GM19397 (cell line): ENCODE data around the gene CELF1.
"Not testable (repeated sequence)": the region's sequence is repeated elsewhere in the genome, so short reads cannot be mapped to it uniquely, and the experiment has no call there.

Experiments used
- ATAC-seq: cut with Tn5 transposase; IDR thresholded peaks from one replicate; pipeline ENCODE4 v1.9.1; 2021; ENCODE audit warnings: mild to moderate bottlenecking, moderate library complexity; ENCODE audit not compliant: unreplicated experiment

The CELF1 gene

DNA sequence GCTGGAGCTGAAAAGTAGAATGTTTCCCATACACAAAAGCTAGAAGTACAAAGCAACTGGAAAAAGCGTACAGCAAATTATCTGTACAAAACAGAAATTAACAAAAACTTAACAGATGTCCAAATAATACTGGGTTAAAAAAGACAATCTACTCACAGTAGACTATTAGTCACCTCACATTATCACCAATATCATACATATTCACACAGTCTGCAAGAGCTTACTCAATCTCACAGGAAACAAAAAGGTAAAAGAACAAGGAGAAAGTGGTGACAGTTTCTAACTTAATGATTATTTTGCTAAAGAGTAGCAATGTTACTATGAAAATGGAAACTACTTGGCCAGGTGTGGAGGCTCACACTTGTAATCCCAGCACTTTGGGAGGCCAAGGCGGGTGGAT lies 11.9 kb downstream of the CELF1 start:
- no peak for ATAC-seq

- no peak for ATAC-seq
Measured at GRCh38 chr11:47539681-47540039, 13.3 kb downstream of the CELF1 start.

DNA sequence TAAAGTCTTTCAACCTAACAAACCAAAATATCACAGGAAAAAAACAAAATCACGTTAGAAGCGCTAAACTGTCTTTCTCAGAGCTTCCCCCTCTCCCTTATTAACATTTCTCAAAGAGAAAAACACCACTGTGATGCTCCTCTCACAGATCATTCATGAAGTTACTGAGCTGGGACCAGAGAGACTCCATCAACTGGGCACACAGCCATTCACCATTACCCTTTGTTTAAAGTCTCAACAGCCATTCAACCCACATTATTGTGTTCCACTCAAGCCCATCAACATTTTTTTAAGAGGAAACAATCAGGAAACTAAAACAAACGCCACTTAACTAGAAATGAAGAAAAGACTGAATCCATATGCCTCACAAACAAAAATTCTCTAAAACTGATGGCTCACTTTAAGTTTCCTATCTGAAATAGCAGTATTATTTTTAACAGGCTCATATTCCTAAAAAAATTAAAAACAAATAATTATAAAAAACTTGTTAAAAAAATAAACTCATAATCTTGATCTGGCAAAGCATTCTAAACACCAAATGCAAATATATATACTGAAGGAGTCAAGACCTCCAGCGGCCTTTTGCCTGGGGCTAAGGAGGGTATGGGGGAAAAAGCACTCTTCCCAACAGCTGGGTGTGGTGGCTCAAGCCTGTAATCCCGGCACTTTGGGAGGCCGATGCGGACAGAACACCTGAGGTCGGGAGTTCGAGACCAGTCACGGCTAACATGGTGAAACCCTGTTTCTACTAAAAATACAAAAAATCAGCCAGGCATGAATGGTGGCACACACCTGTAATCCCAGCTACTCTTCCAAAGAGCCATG lies 14.0 kb downstream of the CELF1 start:
- ATAC-seq = no peak

DNA sequence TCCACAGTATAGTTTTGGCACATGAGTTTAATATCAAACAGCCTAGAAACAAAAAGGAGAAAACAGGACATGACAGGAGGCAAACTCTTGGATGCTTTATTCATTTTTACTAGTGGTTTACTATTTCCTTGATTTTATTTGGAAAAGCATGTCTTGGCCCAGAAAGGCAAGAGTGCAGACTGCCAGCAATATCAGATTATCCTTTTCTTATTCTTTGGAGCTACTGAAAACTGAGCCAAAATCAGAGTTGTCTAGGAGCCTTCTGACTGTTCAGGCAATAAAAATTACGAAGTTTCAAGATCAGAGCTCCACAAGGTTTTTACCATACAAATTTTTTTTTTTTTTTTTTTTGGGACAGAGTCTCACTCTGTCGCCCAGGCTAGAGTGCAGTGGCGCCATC lies 16.0 kb downstream of the CELF1 start:
- ATAC-seq = no peak

DNA sequence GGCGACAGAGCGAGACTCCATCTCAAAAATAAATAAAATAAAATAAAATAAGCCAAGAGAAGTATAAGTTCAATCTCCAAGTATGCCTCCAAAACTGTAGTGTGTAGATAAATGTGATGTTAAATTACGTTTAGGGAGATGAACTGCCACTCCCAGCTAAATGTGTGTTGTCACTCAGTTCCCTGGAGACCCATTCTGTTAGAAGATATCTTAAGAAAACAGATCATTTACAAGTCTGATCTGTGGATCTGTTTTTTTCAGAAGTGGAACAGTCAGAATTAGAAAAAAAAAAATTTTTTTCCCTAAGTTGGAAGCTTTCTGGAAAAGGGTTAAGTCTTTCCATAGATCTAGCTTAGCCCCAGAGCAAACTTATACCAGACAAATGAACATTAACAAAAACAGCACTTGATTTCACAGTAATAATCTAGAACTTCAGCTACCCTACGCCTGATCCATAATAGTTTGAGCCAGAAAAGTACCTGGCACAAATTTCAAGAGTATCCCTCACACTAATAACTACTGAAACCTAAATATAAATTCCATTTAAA lies 18.2 kb downstream of the CELF1 start:
- no peak for ATAC-seq

GRCh38 chr11:47533690-47534151 lies 19.2 kb downstream of the CELF1 start:
- ATAC-seq = no peak

GRCh38 chr11:47532597-47533213 lies 20.2 kb downstream of the CELF1 start:
- no peak for ATAC-seq

DNA sequence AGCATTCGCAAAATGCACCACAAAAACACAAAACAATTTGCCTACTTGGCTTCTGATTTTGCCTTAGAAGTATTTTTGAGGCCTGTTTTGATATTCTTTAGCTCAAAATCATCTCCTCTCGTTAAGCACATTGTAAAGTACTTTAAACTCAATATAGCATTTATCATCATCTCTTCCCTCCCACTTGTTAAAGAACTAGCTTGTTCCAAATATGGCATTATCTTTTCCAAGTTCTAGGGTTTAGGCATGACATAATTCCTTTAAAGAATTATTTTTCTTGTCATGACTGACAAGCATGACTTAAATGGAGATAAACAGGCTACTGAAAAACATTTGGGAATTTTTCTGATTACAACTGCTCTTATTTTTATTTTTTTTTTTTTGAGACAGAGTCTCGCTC lies 21.3 kb downstream of the CELF1 start:
- ATAC-seq = no peak

DNA sequence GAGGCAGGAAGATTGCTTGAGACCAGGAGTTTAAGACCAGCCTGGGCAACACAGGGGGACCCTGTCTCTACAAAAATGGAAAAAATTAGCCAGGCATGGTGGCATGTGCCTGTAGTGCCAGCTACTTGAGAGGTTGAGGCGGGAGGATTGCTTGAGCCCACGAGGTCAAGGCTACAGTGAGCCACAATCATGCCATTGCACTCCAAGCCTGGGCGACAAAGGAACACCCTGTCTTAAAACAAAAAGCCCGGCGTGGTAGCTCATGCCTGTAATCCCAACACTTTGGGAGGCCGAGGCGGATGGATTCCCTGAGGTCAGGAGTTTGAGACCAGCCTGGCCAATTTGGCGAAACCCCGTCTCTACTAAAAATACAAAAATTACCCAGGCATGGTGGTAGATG lies 22.2 kb downstream of the CELF1 start:
- not testable (repeated sequence) for ATAC-seq

- ATAC-seq = no peak
Measured at GRCh38 chr11:47529951-47530350, 23.0 kb downstream of the CELF1 start.

DNA sequence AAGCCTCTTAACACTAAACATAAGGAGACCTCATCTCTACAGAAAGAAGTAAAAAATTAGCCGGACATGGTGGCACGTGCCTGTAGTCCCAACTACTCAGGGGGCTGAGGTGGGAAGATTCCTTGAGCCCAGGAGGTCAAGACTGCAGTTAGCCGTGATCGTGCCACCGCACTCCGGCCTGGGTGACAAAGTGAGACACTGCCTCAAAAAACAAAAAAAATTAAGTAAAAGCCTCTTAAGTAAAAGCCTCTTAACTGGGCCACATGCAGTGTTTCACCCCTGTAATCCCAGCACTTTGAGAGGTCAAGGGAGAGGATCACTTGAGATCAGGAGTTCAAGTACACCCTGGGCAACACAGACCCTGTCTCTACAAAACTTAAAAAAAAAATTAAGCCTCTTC lies 25.7 kb downstream of the CELF1 start:
- ATAC-seq = no peak

DNA sequence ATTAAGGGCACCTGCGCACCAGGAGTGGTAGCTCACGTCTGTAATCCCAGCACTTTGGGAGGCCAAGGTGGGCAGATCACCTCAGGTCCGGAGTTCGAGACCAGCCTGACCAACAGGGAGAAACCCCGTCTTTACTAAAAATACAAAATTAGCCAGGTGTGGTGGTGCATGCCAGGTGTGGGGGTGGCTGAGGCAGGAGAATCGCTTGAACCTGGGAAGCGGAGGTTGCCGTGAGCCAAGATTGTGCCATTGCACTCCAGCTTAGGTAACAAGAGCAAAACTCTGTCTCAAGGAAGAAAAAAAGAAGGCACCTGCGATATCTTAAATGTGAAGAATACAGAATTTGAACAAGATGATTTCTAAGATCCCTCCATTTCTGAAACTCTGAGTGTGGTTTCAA lies 26.9 kb downstream of the CELF1 start:
- not testable (repeated sequence) for ATAC-seq

- ATAC-seq = no peak
Measured at GRCh38 chr11:47524291-47524874, 28.5 kb downstream of the CELF1 start.

DNA sequence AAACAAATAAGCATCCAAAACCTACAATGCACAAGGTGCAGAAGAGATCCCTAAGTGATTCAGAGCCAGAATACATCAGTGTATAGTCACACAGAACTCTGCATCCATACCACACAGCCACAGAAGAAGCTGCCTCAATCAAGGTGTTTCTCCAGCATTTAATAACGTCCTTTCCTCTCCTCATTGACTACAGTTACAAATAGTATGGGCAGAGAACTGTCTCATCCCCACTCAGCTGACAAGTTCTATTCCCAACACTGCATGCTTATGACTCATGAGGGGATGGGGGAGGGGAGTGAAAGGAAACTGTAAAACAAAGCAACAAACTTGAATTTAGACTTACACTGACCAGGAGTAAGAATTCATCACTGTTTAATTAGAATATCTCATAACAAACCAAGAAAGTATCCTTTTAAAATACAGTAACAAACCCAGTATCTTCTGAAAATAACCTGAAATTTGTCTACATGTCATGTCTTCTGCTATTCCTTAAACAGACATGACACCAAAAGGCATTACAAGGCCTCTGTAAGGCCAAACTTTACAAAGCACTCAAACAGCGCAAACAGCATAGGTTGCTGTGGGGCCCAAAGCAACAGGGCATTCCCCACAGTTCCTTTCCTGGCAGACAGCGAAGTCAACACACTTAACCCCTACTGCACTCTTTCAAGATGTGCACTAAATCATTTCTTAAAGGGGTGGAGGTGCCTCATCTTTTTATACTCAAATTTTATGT lies 29.3 kb downstream of the CELF1 start:
- no peak for ATAC-seq

GRCh38 chr11:47518212-47518964 lies 34.5 kb downstream of the CELF1 start:
- no peak for ATAC-seq

DNA sequence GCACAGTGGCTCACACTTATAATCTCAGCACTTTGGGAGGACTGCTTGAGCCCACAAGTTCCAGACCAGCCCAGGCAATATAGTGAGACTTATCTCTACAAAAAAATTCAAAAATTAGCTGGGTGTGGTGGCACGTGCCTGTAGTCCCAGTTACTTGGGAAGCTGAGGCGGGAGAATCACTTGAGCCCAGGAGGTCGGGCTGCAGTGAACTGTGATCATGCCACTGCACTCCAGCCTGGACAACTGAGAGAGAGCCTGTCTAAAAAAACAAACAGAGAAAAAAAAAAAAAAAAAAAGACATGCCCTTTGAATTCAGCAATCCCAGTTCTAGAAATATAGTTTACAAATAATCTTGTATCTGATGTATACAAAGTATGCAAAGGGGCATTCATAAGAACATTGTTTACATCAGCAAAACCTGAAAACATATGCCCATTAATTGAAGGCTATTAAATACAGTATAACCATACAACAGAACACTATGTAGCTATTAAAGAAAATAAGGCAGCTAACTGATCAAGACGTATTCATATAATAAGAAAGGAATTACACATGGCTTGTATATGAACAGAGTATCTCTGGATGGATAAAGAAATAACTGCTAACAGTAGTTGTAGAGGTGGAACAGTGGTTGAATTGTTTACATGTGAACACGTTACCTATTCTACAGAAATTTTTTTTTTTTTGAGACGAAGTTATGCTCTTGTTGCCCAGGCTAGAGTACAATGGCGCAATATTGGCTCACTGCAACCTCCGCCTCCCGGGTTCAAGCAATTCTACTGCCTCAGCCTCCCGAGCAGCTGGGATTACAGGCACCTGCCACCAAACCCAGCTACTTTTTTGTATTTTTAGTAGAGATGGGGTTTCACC lies 35.7 kb downstream of the CELF1 start:
- no peak for ATAC-seq

- no peak for ATAC-seq
Measured at GRCh38 chr11:47516155-47516554, 36.8 kb downstream of the CELF1 start.

DNA sequence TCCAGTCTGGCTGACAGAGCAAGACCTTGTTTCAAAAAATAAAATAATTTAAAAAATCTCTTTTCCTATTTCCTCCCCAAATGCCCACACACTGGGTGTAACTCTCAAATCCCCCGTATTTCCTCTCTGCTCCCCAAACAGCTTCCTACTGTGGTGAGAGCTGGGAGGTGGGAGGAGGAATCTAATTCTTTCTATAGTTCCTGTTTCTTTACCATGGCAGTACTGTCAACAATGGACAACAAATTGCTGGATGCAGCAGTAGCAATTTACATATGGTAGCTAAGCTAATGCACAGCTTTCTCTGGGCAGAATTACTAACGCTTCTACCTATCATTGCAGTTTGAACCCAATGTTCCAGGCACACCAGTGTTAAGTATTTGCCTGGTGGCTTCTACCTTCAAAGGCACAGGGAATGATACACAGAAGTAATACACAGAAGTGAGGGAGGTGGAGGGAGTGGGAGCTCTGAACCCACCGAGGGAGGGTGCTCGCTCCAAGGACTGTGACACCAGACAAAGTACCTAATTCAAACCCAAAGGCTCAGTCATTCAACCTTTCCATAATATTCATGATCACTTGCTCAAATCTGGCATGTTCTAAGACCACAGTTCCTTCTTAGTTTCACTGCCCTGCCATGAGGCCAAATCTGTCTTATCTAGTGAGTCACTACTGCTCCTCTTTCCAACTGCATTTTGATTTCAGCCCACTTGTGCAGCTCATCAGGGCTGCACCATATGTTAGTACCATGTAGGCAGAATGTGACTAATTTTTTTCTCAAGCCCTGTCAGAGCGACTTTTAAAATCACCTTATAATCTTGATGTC lies 37.9 kb downstream of the CELF1 start:
- ATAC-seq = peak; percentile 47

DNA sequence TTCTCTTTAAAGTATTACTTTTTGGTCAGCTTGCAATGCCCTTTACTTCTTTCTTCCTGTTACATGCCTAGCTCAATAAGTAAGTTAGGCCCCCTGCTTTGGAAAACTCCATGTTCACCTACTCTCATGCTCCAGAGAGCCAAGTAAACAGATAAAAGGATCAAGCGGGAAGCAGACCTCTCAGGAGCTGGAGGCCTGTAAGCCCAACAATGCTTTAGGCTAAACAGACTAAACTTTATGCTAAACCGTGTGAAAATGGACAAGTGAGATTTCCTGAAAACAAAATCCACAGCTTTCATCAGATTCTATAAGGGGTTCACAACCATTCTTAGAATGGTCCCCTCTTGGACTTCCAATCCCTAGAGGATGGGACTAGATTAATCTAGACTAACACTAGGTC lies 40.2 kb downstream of the CELF1 start:
- ATAC-seq = no peak
